T47D (cell line): Measurements from ENCODE around the gene ALAS1.
A peak's percentile ranks its signal among the peaks of the same experiment; 100 is the strongest.

Experiments used
- DNase-seq, 2 experiments: peaks; one replicate each; pipeline versions ENCODE4 v3.0.0 to v3.0.0-alpha.2; 2011 to 2012; ENCODE audit warnings: low read depth in 1 of 2, low spot score in 1 of 2
- JUND ChIP-seq: IDR thresholded peaks from 2 replicates; pipeline ENCODE4 v1.6.1; 2012; ENCODE audit warnings: low read depth
- in situ Hi-C: cut with HindIII; loops from 2 replicates; pipeline ENCODE4 v1.10.0; 2016; ENCODE audit warnings: low sequenced_read_pairs, low pct_unique_long_range_greater_than_20kb

Gene ALAS1

GRCh38 chr3:52213005-52213404 lies 15.0 kb downstream of the ALAS1 start:
- in situ Hi-C loops = no loop called here
- no peak for TF ChIP-seq JUND
- no peak for DNase-seq

GRCh38 chr3:52213901-52214300 lies 15.9 kb downstream of the ALAS1 start:
- in situ Hi-C loops = no loop called here
- TF ChIP-seq JUND = no peak
- DNase-seq = no peak

GRCh38 chr3:52215351-52215750 lies 17.4 kb downstream of the ALAS1 start:
- in situ Hi-C loops = no loop called here
- DNase-seq = no peak
- no peak for TF ChIP-seq JUND

GRCh38 chr3:52216585-52217408 lies 18.8 kb downstream of the ALAS1 start:
- peak; percentile 38; the same call in 1 of the 2 replicates for TF ChIP-seq JUND
- in situ Hi-C loops = no loop called here
- peak; percentile 64 to 86 for DNase-seq

GRCh38 chr3:52217409-52217805 lies 19.4 kb downstream of the ALAS1 start:
- no peak for DNase-seq
- TF ChIP-seq JUND = no peak
- in situ Hi-C loops = no loop called here

- in situ Hi-C loops = no loop called here
- no peak for DNase-seq
- TF ChIP-seq JUND = no peak
Measured at GRCh38 chr3:52218026-52218425, 20.1 kb downstream of the ALAS1 start.

- TF ChIP-seq JUND = no peak
- in situ Hi-C loops = no loop called here
- no peak for DNase-seq
Measured at GRCh38 chr3:52218454-52218853, 20.5 kb downstream of the ALAS1 start.

- in situ Hi-C loops = no loop called here
- peak; percentile 55 to 93 for DNase-seq
- TF ChIP-seq JUND = peak; percentile 57; the same call in 1 of the 2 replicates
Measured at GRCh38 chr3:52218937-52219650, 21.1 kb downstream of the ALAS1 start.

- DNase-seq = peak; percentile 72 to 84
- no peak for TF ChIP-seq JUND
- in situ Hi-C loops = no loop called here
Measured at GRCh38 chr3:52220380-52221026, 22.5 kb downstream of the ALAS1 start.

- no peak for DNase-seq
- in situ Hi-C loops = no loop called here
- TF ChIP-seq JUND = no peak
Measured at GRCh38 chr3:52221141-52221562, 23.2 kb downstream of the ALAS1 start.

- in situ Hi-C loops = no loop called here
- TF ChIP-seq JUND = no peak
Measured at GRCh38 chr3:52221563-52222318, 23.8 kb downstream of the ALAS1 start.

More at GRCh38 chr3:52221563-52222318, 23.8 kb downstream of the ALAS1 start:
- no peak for DNase-seq
